HepG2 (cell line): ENCODE data around the gene SMIM12. TPM values are rescaled to one million over a fixed set of nuclear protein-coding genes. Genes with fewer than 3 reads are reported as not detected.

Experiments used
- CBX2 ChIP-seq, 2 experiments: fragments of 200-600 bp in 1 of 2; sonication (generic); formaldehyde crosslinking in 1 of 2; IDR thresholded peaks; 2 replicates each; pipeline versions ENCODE4 v1.7.0 to v1.8.1; 2018 to 2022; ENCODE audit warnings: low read depth in 2 of 2, low read length in 1 of 2, mild to moderate bottlenecking in 1 of 2, missing genetic modification reagents in 1 of 2
- CC2D1A ChIP-seq: sonication (generic); formaldehyde crosslinking; IDR thresholded peaks from 2 replicates; pipeline ENCODE4 v1.8.1; 2023; ENCODE audit warnings: mild to moderate bottlenecking, missing genetic modification reagents
- CHD2 ChIP-seq: IDR thresholded peaks from 2 replicates; pipeline ENCODE4 v1.6.1; 2011; ENCODE audit warnings: low read depth, low read length, improper control_type of control experiment
- FOSL2 ChIP-seq: sonication (generic); formaldehyde crosslinking; IDR thresholded peaks from 2 replicates; pipeline ENCODE4 v1.4.0; 2020; ENCODE audit warnings: missing genetic modification reagents
- HNF1A ChIP-seq, 2 experiments: sonication (generic) in 1 of 2; formaldehyde crosslinking in 1 of 2; IDR thresholded peaks; 2 replicates each; pipeline versions ENCODE4 v1.4.0 to v1.6.1; 2016 to 2020; ENCODE audit warnings: borderline replicate concordance in 1 of 2, low read depth in 1 of 2, mild to moderate bottlenecking in 1 of 2, missing genetic modification reagents in 1 of 2
- MEF2D ChIP-seq: sonication (generic); formaldehyde crosslinking; IDR thresholded peaks from 2 replicates; pipeline ENCODE4 v1.5.1; 2020; ENCODE audit warnings: mild to moderate bottlenecking, missing genetic modification reagents
- NFE2 ChIP-seq: sonication (generic); formaldehyde crosslinking; IDR thresholded peaks from 2 replicates; pipeline ENCODE4 v1.4.0; 2020; ENCODE audit warnings: missing genetic modification reagents
- PHF20 ChIP-seq: sonication (generic); formaldehyde crosslinking; IDR thresholded peaks from 2 replicates; pipeline ENCODE4 v1.5.0; 2020; ENCODE audit warnings: mild to moderate bottlenecking, missing genetic modification reagents
- POLR2G ChIP-seq: fragments of 200-400 bp; formaldehyde crosslinking; IDR thresholded peaks from 2 replicates; pipeline ENCODE4 v1.6.1; 2018; ENCODE audit warnings: mild to moderate bottlenecking, low read depth, low read length, moderate library complexity
- TP53 ChIP-seq: sonication (generic); formaldehyde crosslinking; conservative IDR thresholded peaks from 2 replicates; pipeline ENCODE4 v1.4.0; 2020; ENCODE audit warnings: missing genetic modification reagents
- YEATS2 ChIP-seq: sonication (generic); formaldehyde crosslinking; IDR thresholded peaks from 2 replicates; pipeline ENCODE4 v1.4.0; 2020; ENCODE audit warnings: missing genetic modification reagents, borderline replicate concordance
- ZFP1 ChIP-seq: IDR thresholded peaks from 2 replicates; pipeline ENCODE4 v1.6.1; 2016
- ZNF33A ChIP-seq: sonication (generic); formaldehyde crosslinking; IDR thresholded peaks from 2 replicates; pipeline ENCODE4 v1.5.1; 2020; ENCODE audit warnings: missing genetic modification reagents, mild to moderate bottlenecking, moderate library complexity, borderline replicate concordance
- ZNF891 ChIP-seq: sonication (generic); formaldehyde crosslinking; IDR thresholded peaks from 2 replicates; pipeline ENCODE4 v1.5.0; 2020; ENCODE audit warnings: mild to moderate bottlenecking, missing genetic modification reagents
- polyA plus RNA-seq, 8 experiments: library from polyadenylated mRNA; depleted of rRNA in 3 of 8; stranded (reverse) in 7 of 8; unstranded in 1 of 8; fragments of >200 nt; fragmentation: Illumina TruSeq in 4 of 8; extraction: Trizol in 4 of 8; gene quantifications; 2 replicates each; pipeline versions ENCODE4 v1.2.1 to v1.2.3, GENCODE V29; 2011 to 2016; ENCODE audit warnings: low read depth in 4 of 8, missing spikeins in 1 of 8, mixed read lengths in 1 of 8; ENCODE audit not compliant: insufficient read depth in 1 of 8
- total RNA-seq, 5 experiments: library from RNA; depleted of rRNA; stranded (reverse); fragments of >200 nt; fragmentation: Illumina TruSeq; extraction: Trizol; gene quantifications; 2 replicates each; pipeline ENCODE4 v1.2.3, GENCODE V29; 2016; ENCODE audit warnings: low read depth in 1 of 5
- TF ChIP-seq, protein P1 (sequence below): sonication (generic); formaldehyde crosslinking; IDR thresholded peaks from 2 replicates; pipeline ENCODE4 v1.8.1; 2022; ENCODE audit warnings: low read depth, mild to moderate bottlenecking, missing genetic modification reagents
- TF ChIP-seq, protein P2 (sequence below): IDR thresholded peaks from 2 replicates; pipeline ENCODE4 v1.6.1; 2016
- TF ChIP-seq, protein P3 (sequence below): sonication (generic); formaldehyde crosslinking; IDR thresholded peaks from 2 replicates; pipeline ENCODE4 v1.8.0; 2022; ENCODE audit warnings: missing genetic modification reagents, low read depth, mild to moderate bottlenecking, borderline replicate concordance
- TF ChIP-seq, protein P4 (sequence below): sonication (generic); formaldehyde crosslinking; IDR thresholded peaks from 2 replicates; pipeline ENCODE4 v1.4.0; 2020; ENCODE audit warnings: missing genetic modification reagents, borderline replicate concordance
- TF ChIP-seq, protein P5 (sequence below): sonication (generic); formaldehyde crosslinking; IDR thresholded peaks from 2 replicates; pipeline ENCODE4 v1.4.0; 2020; ENCODE audit warnings: missing genetic modification reagents

The SMIM12 gene
- total and polyA plus RNA-seq, 2 of the 13 experiments (the other 11 are each of a cell fraction or from before 2014, with no cell fraction given): 20.1 to 41.3 TPM

DNA sequence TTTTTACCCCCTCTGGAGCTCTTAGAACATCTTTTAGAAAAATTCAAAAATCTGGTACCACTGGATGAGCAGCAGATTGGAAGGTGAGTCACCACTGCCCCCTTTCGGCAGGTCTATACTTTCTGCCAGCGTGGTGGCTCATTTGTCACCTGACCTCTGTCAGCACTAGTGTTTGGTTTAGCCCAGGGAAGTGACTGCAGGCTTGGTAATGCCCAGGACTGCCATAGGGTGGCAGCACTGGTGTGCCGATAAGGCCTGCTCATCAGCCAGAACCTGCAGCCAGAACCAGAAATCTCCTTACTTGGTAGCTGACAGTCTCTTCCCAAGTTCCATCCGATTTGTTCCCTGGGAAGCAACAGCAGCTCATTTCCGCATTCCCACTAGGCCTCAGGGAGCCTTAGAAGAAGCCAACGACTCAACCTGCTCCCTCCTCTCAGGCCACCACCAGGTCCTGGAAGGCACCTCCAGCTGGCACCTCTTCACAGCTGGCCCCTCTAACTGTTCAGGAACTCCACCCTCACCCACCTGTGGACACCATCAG is 6.8 kb downstream of the SMIM12 start (continued):
- TF ChIP-seq MEF2D (CRISPR knock-in tag) (no peak), HNF1A (IDR thresholded peaks at IDR 0.05; ENCODE audit: low read depth) (no peak), HNF1A (CRISPR knock-in tag; IDR thresholded peaks at IDR 0.05; ENCODE audit: borderline replicate concordance) (no peak), TP53 (CRISPR knock-in tag) (no peak), NFE2 (CRISPR knock-in tag) (no peak), PHF20 (no peak), CHD2 (no peak), ZFP1 (CRISPR knock-in tag) (no peak), CC2D1A (CRISPR knock-in tag) (no peak), CBX2 (IDR thresholded peaks at IDR 0.05; ENCODE audit: low read depth, low read length) (no peak), CBX2 (CRISPR knock-in tag; IDR thresholded peaks at IDR 0.05; ENCODE audit: low read depth) (no peak), POLR2G (0 out of 2 replicates have a peak, but pooled peaks have one; percentile 24), ZNF33A (CRISPR knock-in tag) (no peak), FOSL2 (CRISPR knock-in tag) (peak; percentile 51), ZNF891 (CRISPR knock-in tag) (0 out of 2 replicates have a peak, but pooled peaks have one; percentile 35), YEATS2 (CRISPR knock-in tag) (peak; percentile 37; the same call in 1 of the 2 replicates)
- TF ChIP-seq, protein P1, sequence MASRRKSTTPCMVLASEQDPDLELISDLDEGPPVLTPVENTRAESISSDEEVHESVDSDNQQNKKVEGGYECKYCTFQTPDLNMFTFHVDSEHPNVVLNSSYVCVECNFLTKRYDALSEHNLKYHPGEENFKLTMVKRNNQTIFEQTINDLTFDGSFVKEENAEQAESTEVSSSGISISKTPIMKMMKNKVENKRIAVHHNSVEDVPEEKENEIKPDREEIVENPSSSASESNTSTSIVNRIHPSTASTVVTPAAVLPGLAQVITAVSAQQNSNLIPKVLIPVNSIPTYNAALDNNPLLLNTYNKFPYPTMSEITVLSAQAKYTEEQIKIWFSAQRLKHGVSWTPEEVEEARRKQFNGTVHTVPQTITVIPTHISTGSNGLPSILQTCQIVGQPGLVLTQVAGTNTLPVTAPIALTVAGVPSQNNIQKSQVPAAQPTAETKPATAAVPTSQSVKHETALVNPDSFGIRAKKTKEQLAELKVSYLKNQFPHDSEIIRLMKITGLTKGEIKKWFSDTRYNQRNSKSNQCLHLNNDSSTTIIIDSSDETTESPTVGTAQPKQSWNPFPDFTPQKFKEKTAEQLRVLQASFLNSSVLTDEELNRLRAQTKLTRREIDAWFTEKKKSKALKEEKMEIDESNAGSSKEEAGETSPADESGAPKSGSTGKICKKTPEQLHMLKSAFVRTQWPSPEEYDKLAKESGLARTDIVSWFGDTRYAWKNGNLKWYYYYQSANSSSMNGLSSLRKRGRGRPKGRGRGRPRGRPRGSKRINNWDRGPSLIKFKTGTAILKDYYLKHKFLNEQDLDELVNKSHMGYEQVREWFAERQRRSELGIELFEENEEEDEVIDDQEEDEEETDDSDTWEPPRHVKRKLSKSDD (CRISPR knock-in tag): no peak
- TF ChIP-seq, protein P2, sequence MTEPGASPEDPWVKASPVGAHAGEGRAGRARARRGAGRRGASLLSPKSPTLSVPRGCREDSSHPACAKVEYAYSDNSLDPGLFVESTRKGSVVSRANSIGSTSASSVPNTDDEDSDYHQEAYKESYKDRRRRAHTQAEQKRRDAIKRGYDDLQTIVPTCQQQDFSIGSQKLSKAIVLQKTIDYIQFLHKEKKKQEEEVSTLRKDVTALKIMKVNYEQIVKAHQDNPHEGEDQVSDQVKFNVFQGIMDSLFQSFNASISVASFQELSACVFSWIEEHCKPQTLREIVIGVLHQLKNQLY (CRISPR knock-in tag): no peak
- TF ChIP-seq, protein P3, sequence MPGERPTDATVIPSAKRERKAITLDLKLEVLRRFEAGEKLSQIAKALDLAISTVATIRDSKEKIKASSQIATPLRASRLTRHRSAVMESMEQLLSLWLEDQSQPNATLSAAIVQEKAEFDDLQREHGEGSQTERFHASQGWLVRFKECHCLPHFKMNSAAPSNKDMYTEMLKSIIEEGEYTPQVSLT (CRISPR knock-in tag): no peak
- TF ChIP-seq, protein P4, sequence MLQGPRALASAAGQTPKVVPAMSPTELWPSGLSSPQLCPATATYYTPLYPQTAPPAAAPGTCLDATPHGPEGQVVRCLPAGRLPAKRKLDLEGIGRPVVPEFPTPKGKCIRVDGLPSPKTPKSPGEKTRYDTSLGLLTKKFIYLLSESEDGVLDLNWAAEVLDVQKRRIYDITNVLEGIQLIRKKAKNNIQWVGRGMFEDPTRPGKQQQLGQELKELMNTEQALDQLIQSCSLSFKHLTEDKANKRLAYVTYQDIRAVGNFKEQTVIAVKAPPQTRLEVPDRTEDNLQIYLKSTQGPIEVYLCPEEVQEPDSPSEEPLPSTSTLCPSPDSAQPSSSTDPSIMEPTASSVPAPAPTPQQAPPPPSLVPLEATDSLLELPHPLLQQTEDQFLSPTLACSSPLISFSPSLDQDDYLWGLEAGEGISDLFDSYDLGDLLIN (CRISPR knock-in tag): no peak
- TF ChIP-seq, protein P5, sequence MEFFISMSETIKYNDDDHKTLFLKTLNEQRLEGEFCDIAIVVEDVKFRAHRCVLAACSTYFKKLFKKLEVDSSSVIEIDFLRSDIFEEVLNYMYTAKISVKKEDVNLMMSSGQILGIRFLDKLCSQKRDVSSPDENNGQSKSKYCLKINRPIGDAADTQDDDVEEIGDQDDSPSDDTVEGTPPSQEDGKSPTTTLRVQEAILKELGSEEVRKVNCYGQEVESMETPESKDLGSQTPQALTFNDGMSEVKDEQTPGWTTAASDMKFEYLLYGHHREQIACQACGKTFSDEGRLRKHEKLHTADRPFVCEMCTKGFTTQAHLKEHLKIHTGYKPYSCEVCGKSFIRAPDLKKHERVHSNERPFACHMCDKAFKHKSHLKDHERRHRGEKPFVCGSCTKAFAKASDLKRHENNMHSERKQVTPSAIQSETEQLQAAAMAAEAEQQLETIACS: no peak
